ENCODE results near the gene TMEM178B.

TMEM178B gene

DNA sequence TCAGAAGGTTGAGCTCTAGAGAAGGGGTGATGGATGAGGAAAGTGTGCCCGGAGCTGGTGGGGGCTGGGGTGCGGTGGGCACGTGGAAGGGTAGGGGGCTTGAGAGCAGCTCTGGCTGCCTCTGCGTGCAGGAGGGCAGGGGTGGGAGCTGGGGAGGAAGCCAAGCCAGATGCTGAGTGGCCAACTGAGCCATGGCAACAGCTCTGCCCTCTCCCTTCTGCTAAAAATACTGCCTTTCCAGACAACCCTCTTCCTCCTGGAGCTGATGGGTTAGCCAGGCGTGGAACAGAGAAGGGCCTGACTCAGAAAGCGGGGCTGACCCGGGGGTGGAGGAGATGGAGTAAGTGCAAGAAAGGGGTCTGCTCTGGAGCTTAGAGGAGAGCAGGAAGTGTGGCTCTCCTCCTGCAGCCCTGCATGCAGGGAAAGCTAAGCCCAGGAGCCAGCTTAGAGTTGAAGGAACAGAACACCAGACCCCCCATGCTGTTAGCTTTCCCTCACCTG is 362.8 kb downstream of the TMEM178B start:
- no peak for DNase-seq

DNA sequence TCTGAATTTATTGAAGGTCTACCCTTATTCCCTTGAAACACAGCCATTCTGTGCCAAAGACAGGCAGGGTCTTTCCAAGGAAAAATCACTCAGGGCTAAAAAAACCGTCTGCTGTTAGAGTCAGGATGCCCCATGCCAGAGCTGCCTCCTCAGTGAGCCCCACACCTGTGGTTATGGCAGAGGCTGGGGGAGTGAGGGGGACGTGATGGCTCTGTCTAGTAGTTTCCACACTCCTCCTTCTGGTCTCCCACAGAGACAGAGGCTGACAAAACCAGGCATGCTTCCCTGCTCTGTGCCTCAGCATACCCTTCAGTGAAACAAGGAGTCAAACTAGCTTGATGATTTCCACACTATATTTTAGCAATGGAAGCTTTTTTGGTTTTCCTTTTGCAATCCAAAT is 365.3 kb downstream of the TMEM178B start:
- no peak for DNase-seq

DNA sequence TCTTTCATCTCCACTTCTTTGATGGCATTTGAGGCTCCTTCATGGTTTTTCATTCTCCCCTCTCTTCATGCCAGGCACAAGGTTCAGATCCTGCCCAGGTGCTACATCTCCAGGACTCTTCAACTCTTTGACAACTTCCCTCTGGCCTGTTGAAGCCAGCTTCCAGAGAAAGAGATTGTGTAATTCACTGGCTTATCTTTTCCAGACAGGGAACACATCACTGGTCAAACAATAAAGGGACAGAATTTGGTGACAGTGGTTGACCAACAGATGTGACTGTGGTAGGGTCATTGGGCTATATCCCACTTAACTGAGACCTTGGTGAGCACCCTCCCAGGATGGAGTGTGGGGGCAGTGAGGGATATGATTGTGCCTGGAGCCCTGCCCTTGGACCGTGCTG is 365.9 kb downstream of the TMEM178B start:
- DNase-seq = no peak

DNA sequence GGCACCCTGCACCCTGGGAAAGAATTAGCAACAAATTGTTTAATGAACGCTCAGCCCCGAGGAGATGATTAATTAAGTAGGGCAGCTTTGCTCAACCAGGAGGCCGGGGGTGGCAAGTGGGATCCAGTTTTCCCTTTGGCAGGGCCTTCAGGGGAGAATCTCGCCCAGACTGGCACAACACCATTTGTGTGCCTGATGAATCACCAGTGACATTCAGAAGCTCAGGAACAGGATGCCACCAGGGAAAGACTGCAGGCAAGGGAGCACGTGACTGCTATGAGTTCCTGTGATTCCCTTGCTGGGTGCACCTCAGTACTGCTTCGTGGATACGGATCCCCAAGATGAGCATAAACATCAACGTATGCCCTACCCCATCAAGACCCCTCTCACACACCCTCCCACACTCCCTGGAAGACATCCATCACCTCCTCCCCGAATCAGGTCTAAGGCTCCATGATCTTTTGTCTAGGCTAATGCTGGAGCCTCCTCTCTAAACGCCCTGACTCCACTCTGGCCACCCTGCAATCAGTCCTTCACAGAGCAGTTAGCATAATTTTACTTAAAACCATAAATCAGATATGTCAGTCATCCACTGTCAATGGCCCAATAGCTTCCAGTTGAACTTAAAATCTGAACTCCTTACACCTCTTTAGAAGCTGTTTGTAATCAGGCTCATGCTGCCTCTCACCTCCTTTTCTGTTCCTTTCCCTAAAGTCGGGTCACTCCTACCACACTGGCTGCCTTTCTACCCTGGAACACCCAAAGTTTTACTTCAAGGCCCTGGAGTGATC is 368.2 kb downstream of the TMEM178B start:
- no peak for DNase-seq

DNA sequence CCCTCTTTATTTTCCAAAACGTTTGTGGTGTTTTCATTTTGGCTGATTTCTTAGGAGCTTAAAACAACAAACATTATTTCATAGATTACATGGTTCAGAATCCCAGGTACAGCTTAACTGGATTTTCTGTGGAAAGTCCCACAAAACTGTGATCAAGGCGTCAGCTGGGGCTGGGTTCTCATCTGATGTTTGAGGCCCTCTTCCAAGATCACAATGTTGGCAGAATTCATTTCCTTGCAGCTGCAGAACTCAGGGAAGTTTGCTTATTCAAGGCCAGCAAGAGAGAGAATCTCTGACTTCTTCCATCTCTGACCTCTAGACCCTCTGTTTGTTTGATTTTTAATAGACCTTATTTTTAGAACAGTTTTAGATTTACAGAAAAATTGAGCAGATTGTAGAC is 368.9 kb downstream of the TMEM178B start:
- DNase-seq = no peak

DNA sequence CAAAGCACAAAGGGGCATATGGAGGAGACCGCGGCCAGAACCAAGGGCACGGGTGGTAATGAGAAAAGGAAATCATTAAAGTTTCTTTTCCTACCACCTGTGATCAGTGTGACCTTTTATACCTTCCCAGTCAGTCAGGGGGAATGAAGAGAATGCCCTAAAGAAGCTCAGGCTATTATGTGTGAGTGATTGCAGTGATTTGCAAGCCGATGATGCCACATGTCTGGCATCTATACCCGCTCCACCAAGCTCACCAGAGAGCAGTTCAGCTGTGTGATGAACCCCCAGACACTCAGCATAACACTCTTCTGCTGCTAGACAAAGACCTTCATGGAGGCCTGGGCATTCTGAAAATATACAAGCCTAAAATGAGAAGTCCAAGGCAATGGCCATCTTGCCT is 371.1 kb downstream of the TMEM178B start:
- no peak for DNase-seq

DNA sequence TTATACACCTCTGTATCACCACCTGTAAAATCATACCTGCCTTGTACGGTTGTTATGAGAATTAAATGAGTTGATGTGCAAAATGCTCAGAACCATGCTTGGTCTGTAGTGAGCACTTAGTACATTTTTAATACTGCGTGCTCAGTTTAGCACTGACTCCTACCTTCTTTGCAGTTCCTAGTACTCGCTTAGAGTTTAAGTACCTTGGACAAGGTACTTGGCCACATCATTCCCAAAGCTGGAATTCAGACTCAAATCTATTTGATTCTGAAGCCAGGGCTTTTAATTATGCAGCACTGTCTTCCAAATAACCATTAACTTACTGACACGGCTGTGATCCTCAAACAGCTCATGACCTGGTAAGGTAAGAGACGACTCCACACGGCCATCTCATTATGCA is 377.4 kb downstream of the TMEM178B start:
- DNase-seq = no peak

DNA sequence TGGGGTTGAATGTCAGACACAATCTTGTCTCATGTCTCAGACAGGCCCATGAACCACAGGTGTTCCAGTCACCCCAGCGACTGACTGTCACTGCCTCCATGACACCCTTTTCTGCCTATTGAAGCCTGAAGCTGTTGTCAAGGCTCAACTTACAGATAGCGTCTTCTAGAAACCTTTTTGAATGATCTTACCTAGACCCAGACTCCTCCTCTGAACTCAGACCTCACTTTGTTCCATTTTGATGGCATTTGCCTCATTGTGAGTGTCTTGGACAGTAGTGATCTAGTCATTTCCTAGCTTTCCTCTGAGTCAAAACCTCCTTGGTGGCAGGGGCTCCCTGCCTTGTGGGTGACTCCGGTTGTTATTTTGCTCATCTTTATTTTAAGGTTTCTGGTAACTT is 379.0 kb downstream of the TMEM178B start:
- DNase-seq = no peak

DNA sequence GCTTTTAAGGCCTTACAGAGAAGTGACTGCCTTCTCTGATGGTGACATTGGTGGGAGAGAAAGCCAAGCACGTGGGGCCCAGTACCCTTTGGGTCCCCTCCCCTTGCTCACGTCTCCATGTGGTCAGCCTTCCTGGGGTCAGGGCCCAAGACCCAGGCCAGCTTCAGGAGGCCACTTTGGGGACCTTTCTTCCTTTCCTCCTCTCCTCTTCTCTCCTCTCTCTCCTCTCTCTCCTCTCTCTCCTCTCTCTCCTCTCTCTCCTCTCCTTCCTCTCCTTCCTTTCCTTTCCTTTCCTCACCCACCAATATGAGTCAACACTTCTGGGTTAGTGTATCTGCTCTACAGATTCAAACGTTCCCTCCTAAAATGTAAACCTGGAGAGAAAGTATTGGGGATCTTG is 380.5 kb downstream of the TMEM178B start:
- no peak for DNase-seq

DNA sequence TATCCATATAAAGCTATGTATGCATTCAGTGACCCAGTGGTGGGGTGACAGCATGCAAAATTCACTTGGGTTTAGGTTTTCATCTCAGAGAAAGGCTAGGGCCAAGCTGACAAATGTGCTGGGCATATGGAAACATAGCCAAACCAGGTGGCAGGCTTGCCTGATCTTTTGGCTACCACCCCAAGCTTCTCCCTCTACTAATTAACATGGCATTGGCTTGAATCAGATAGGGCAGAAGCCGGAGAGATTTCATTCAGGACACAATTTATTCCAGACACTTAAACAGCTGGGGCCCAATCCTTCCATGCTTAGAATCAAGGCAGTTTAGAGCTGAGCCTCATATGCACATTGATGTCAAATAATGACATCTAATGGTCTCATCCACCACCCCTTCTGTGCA is 381.9 kb downstream of the TMEM178B start:
- DNase-seq = no peak

DNA sequence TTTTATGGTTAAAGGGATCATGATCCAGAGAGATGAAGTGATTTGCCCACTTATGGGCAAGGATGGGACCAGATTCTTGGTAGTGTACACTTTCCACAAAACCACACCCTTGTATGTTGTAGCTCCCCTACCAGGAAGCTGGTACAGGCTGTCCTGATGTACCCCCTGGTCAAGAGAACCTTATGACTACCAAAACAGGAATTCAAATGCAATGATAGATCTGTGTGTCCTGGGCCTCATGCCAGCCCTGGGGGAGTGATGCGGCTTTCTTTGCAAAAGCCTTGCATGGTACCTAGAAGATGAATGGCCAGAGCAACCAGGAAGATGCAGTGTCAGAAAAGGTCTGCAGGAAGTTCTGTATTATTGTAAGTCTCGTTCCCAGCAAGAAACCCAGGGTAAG is 382.4 kb downstream of the TMEM178B start:
- DNase-seq = no peak

DNA sequence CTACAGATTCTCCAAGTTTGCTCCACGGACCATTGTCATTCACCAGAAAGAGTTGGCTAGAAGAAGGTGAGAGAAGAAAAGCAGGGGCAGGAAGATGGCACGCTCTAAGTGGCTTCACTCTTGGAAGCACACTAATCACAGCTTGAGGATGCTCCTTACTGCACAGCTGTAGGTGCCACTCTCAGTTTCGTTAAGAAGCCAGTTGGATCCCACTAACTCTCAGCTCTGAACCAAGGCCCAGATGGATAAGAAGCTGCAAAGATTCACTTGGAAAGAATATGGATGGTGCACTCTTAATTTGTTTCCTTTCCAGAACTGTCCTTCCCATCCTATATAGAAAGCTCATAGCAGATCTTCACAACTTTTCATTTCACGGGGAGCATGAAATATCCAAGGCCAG is 382.8 kb downstream of the TMEM178B start:
- DNase-seq = no peak

DNA sequence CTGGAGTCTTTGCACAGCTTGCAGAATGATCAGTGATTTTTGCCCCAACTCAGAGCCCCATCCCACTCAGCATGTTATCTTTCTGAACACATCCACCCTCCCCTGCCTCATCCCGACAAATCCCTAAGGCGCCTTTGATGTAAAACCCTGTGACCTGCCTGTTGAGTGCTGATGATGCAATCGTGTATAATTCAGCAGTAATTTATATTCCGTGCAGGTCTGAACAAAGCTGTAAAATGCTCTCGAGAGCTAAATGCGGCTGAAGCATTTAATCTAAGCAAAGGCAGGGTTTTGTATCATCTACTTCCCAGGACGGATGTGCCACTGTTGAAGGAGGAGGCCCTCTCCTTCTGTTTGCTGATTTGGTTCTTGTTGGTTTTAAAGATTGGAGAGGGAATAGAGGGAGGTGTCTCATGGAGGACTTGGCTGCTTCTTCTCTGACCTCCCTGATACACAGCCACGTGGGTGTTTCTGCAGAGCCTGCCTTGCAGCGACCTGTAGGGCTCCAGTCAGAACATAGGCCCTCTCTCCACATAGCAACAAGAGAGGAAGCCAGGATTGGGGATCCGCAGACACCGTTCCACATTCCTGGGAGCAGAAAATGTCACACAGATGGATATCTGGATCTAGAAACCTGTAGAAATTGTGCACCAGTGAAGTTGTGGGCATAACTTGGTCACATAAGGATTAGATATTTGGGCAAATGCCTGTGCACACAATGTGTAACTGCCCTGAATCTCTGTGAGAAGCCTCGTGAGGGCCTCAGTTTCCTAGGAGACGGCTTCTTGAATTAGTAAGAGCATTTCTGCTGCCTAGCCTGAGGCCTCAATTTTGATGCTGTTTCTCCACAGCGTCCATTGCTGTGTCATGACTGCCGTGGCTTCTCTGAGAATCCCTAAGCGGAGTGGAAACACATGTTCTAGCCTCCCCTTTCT is 387.2 kb downstream of the TMEM178B start:
- no peak for DNase-seq

DNA sequence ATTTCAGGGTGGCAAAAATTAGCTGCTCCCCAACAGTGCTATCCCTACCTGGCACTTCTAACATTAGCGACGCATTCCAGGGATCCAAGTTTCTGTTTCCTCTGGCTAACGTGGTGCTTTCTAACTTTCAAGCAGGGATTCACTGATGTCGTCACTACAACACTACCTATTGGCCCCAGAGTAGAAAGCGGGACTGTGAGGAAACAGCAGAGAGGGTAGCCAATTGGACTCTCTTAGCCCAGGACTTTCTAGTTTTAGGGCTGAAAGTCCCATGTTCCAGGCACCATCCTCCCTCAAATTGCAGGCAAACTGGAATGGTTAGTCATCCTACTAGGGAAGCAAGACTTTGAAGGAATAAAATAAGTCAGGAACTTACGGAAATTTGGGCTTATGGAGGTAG is 388.1 kb downstream of the TMEM178B start:
- no peak for DNase-seq

DNA sequence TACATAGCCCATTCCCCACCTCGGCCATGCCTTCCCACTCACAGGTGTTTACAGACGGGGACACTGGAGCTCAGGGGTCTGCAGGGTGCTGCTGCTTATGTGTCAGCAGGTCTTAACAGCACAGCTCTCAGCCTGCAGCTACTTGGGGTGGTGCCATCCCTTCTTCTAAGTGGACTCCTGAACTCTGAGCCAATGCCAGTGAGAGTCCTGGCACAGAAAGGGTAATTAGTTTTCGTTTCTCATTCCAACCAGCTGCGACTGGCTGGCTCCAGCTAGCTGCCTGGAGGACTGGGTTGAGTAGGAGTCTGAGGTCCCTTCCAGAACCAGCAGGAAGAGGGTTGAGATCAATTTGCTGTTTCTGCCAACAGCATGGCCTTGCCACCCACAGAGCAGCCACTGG is 389.1 kb downstream of the TMEM178B start:
- DNase-seq = no peak

DNA sequence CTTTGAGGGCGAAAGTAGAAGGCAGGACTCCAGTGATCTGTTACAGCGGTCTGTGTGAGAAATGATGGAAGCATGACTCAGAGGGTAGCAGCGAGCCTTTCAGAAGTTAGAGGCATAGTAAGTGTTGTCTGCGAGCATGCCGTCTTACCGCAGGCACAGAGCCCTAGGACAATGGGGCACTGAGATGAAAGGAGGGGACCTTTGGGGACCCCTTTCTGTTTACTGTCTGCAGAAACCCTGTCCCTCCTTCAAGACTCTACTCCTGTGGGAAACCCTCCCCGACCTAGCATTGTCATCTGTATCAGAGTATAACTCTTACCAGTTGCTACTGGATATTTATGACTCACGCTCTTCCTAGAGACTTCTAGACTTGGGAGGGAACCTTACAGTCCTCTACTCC is 390.1 kb downstream of the TMEM178B start:
- DNase-seq = no peak

DNA sequence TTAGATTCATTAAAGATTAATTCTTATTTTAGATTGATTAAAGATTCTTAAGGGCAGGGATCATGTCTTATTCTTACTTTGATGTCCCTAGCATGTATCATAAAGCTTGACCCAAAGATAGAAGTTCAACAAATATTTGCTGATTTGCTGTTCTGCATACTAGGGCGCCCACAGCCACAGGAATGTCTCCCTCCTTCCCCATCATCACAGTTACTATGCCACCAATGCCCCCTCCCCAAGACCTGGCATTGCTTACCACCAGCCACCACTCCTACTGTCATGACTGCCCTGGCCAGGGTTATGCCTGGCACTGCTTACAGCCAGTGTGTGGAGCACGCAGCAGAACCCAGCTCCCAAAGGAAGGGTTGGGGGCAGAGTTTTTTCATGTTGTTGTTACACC is 390.7 kb downstream of the TMEM178B start:
- no peak for DNase-seq

DNA sequence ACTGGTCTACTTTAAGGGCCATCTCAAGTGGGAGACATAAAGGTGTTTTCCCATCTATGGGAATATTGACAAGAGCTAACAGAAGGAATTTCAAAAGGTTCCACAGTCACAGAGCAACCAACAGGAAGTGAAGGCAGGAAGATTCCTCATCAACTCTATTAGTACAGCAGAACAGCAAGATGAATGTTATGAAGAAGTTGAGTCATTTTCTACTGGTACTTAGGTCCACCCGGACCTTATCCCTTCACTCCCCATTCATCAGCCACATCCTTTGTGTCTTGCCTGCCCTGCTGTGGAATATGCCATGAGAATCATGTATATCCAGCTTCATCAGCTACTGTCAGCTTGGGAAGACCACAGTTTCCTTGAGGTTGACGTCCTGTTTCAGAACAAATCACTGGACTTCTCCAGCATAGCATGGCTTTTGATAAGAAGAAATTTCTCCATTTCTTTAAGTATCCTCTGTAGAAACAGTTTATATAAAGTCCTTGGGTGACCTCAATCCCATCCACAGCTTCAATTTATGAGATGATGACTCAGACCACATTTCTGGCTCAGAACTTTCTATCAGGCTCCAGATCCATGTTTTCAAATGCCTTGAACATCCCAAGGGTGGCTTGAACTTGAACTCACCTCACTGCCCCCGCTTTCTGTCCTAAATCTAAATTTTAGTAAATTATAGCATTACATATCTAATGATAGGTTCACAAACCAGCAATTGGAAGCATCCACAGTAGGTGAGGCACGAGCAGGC is 392.5 kb downstream of the TMEM178B start:
- DNase-seq = no peak

DNA sequence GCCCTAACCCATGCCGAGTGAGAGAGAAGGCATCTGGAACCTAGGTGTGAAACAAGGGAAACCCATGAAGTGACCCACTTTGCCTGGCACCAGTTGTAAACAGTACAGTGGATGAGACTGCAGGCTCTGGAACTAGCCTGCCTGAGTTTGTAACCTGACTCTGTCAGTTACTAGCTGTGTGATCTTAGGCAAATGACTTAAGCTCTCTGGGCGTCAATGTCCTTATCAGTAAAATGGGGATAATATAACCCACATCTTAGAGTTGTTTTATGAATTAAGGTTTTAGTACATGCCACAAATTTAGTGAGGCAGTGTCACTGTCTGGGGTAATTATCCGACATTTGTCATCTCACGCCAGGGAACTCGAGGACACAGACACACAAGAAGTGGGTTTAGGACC is 394.5 kb downstream of the TMEM178B start:
- no peak for DNase-seq

DNA sequence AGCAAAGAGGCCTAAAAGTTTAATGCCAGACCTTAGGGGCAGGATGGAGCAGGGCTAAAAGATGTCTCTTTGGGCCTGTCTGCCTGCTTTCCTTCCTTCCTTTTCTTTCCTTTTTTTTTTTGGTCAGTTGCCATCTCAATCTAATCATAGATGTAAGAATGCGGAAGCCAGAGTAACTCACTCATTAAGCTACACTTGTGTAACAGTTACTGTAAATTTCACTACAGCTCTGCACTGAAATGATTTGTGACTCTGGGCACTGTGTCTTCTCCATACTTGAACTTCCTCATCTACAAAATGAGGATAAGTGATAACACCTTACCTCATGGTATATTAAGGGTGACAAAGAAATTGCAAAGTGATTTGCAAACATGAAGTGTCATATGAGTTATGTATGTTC is 401.8 kb downstream of the TMEM178B start:
- no peak for DNase-seq

DNA sequence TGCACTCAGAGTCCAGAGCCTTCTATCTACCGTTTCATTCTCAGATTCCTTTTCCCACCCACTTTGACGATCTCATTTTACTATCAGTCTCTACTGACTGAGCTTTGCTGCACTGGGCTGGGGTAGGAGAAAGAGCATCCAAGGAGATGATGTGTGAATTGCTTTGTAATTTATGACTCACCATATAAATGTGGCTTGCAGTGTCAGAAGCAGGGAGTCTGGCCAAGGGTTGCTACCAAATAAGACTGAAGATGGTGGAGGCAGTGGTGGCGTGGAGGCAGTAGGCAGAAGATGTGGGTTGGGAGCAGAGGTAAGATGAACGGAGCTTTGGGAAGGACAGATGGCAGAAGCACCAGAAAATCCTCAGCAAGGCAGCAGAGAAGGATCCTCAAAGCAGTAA is 404.0 kb downstream of the TMEM178B start:
- DNase-seq = no peak

DNA sequence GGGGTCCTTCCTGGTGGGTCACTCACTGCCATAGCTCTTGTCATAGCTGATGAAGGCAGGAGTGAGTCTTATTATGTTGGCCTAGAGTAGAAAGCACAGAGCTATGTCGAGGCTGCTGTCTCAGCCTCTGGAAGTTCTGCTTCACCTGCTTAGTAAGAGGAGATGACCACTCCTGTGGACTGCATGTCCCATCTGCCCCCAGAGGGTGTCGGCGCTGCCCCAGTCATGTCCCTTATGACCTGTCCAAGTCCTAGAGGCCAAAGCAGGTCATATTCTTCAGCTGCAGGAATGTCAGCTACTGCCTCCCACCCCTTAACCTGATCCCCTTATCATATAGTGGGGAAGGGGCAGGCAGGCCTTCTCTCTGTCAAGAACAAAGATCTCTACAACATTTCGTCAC is 405.0 kb downstream of the TMEM178B start:
- no peak for DNase-seq

DNA sequence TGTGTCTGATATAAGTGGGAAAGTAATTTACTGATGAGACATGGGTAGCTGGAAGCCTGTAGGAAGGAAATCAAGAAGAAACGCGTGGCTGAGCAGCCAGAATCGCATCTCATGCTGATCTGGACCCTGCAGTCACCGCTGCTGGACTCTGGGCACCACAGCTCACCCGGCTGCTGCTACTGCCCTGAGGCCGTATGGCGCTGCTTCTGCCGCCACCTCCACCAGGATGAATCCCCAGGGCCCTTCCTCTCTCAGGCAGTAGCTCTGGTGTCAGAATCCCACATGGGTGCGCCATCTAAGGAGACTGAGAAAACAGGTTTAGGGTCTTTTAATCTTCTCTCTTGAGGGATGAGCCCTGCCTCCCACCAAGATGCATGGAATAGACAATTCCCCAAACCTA is 407.1 kb downstream of the TMEM178B start:
- no peak for DNase-seq

Data from Kasumi-1 (cell line).